HG03457 (cell line): ENCODE measurements around the gene GDAP1L1.

Experiments
- ATAC-seq: cut with Tn5 transposase; IDR thresholded peaks from one replicate; pipeline ENCODE4 v1.9.1; 2021; ENCODE audit warnings: moderate number of reproducible peaks; ENCODE audit not compliant: unreplicated experiment

Gene GDAP1L1

GRCh38 chr20:44247131-44247571 lies at the start of gene GDAP1L1:
Gene GDAP1L1, plus strand, starts transcription at chr20:44247308. Its CDS starts 27 bp downstream, at chr20:44247335.
- ATAC-seq = no peak

GRCh38 chr20:44198872-44199271 lies 48.2 kb upstream of the GDAP1L1 start:
- no peak for ATAC-seq

GRCh38 chr20:44199877-44200276 lies 47.2 kb upstream of the GDAP1L1 start:
- no peak for ATAC-seq

- no peak for ATAC-seq
Observed at GRCh38 chr20:44200371-44200770, 46.7 kb upstream of the GDAP1L1 start.

- ATAC-seq = no peak
Observed at GRCh38 chr20:44200983-44201382, 46.1 kb upstream of the GDAP1L1 start.

- ATAC-seq = no peak
Observed at GRCh38 chr20:44203161-44203560, 43.9 kb upstream of the GDAP1L1 start.

- no peak for ATAC-seq
Observed at GRCh38 chr20:44204156-44204831, 42.8 kb upstream of the GDAP1L1 start.

GRCh38 chr20:44204832-44205215 lies 42.3 kb upstream of the GDAP1L1 start:
- no peak for ATAC-seq

GRCh38 chr20:44206132-44206531 lies 41.0 kb upstream of the GDAP1L1 start:
- ATAC-seq = no peak

GRCh38 chr20:44207126-44207723 lies 39.9 kb upstream of the GDAP1L1 start:
- ATAC-seq = no peak

- ATAC-seq = no peak
Observed at GRCh38 chr20:44208165-44208564, 38.9 kb upstream of the GDAP1L1 start.

GRCh38 chr20:44208770-44209169 lies 38.3 kb upstream of the GDAP1L1 start:
- ATAC-seq = no peak

- ATAC-seq = no peak
Observed at GRCh38 chr20:44209686-44210405, 37.3 kb upstream of the GDAP1L1 start.

- peak; percentile 65 for ATAC-seq
Observed at GRCh38 chr20:44210406-44211176, 36.5 kb upstream of the GDAP1L1 start, which contains the start of gene OSER1. Gene OSER1, minus strand, starts transcription at chr20:44210771. Its CDS starts 3,814 bp downstream, at chr20:44206957.

- ATAC-seq = no peak
Observed at GRCh38 chr20:44211177-44212039, 35.7 kb upstream of the GDAP1L1 start.

- ATAC-seq = no peak
Observed at GRCh38 chr20:44212792-44213191, 34.3 kb upstream of the GDAP1L1 start.

GRCh38 chr20:44215125-44215524 lies 32.0 kb upstream of the GDAP1L1 start:
- ATAC-seq = no peak

GRCh38 chr20:44217342-44218092 lies 29.6 kb upstream of the GDAP1L1 start:
- no peak for ATAC-seq

GRCh38 chr20:44218446-44218845 lies 28.7 kb upstream of the GDAP1L1 start:
- no peak for ATAC-seq
